Measurements from ENCODE around the gene TRIM62.

Gene TRIM62

GRCh38 chr1:33181921-33182341, at the start of gene TRIM62:
TRIM62 (minus strand) TSS chr1:33182043; CDS start chr1:33181432, 611 bp downstream.
- DNase-seq (ENCODE audit: low read depth) = peak; percentile 36

- DNase-seq (ENCODE audit: low read depth) = no peak
These were observed 49.3 kb upstream of the TRIM62 start for GRCh38 chr1:33231166-33231565.

GRCh38 chr1:33228935-33229487, 47.2 kb upstream of the TRIM62 start:
- DNase-seq (ENCODE audit: low read depth) = no peak

- no peak for DNase-seq (ENCODE audit: low read depth)
These were observed 43.7 kb upstream of the TRIM62 start for GRCh38 chr1:33225586-33225985.

- DNase-seq (ENCODE audit: low read depth) = no peak
These were observed 42.4 kb upstream of the TRIM62 start for GRCh38 chr1:33224166-33224707.

GRCh38 chr1:33222381-33222780, 40.5 kb upstream of the TRIM62 start:
- no peak for DNase-seq (ENCODE audit: low read depth)

- DNase-seq (ENCODE audit: low read depth) = no peak
These were observed 39.5 kb upstream of the TRIM62 start for GRCh38 chr1:33221385-33221758.

- no peak for DNase-seq (ENCODE audit: low read depth)
These were observed 39.0 kb upstream of the TRIM62 start for GRCh38 chr1:33220676-33221384.

- no peak for DNase-seq (ENCODE audit: low read depth)
These were observed 38.2 kb upstream of the TRIM62 start for GRCh38 chr1:33219886-33220661.

- no peak for DNase-seq (ENCODE audit: low read depth)
These were observed 30.1 kb upstream of the TRIM62 start for GRCh38 chr1:33211972-33212371.

GRCh38 chr1:33206340-33206739, 24.5 kb upstream of the TRIM62 start:
- DNase-seq (ENCODE audit: low read depth) = no peak

GRCh38 chr1:33195556-33195955, 13.7 kb upstream of the TRIM62 start:
- DNase-seq (ENCODE audit: low read depth) = no peak

GRCh38 chr1:33191731-33192275, 10.0 kb upstream of the TRIM62 start:
- DNase-seq (ENCODE audit: low read depth) = no peak

GRCh38 chr1:33190701-33191100, 8.9 kb upstream of the TRIM62 start:
- no peak for DNase-seq (ENCODE audit: low read depth)

GRCh38 chr1:33188572-33189275, 6.9 kb upstream of the TRIM62 start:
- DNase-seq (ENCODE audit: low read depth) = no peak

GRCh38 chr1:33186936-33187335, 5.1 kb upstream of the TRIM62 start:
- no peak for DNase-seq (ENCODE audit: low read depth)

GRCh38 chr1:33185541-33185940, 3.7 kb upstream of the TRIM62 start:
- DNase-seq (ENCODE audit: low read depth) = no peak

- DNase-seq (ENCODE audit: low read depth) = no peak
These were observed 1.5 kb upstream of the TRIM62 start for GRCh38 chr1:33183306-33183705.

- no peak for DNase-seq (ENCODE audit: low read depth)
These were observed 1.1 kb upstream of the TRIM62 start for GRCh38 chr1:33182896-33183295.

- no peak for DNase-seq (ENCODE audit: low read depth)
These were observed 578 bp upstream of the TRIM62 start for GRCh38 chr1:33182401-33182841.

- DNase-seq (ENCODE audit: low read depth) = no peak
These were observed 642 bp downstream of the TRIM62 start for GRCh38 chr1:33180911-33181890.
